ENCODE data around the gene DDT.
"Not testable (repeated sequence)": the region's sequence is repeated elsewhere in the genome, so short reads cannot be mapped to it uniquely, and the experiment has no call there.

DNA sequence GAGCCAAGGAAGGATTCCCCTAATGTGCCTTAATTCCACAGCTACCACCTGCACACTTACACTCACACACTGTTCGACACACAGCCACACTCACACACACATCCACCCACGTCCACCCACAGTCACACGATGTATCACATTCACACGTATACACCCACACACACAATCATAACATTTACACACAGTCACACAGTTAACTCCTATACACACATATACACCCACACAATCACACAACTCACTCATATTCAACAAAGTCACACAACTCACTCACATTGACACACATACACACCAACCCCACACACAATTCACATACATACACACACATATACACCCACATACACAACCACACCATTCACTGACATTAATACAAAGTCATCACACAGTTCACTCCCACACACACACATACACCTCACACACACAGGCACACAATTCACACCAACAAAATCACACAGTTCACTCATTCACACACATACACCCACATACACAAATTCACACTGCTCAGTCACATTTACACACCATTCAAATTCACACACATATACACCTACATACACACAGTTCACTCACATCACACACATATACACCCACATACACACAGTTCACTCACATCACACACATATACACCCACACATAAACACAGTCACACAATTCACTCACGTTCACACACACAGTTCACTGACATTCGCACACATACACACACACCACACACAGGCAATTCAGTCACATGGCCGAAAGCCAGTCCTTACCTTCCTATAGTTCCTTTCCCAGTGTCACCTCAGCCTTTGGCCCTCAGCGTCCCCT, 19.8 kb downstream of the DDT start:
- TF ChIP-seq, protein P1, sequence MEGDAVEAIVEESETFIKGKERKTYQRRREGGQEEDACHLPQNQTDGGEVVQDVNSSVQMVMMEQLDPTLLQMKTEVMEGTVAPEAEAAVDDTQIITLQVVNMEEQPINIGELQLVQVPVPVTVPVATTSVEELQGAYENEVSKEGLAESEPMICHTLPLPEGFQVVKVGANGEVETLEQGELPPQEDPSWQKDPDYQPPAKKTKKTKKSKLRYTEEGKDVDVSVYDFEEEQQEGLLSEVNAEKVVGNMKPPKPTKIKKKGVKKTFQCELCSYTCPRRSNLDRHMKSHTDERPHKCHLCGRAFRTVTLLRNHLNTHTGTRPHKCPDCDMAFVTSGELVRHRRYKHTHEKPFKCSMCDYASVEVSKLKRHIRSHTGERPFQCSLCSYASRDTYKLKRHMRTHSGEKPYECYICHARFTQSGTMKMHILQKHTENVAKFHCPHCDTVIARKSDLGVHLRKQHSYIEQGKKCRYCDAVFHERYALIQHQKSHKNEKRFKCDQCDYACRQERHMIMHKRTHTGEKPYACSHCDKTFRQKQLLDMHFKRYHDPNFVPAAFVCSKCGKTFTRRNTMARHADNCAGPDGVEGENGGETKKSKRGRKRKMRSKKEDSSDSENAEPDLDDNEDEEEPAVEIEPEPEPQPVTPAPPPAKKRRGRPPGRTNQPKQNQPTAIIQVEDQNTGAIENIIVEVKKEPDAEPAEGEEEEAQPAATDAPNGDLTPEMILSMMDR (IDR thresholded peaks at IDR 0.05; ENCODE audit: insufficient read depth, low read length, poor library complexity, severe bottlenecking): not testable (repeated sequence)
- TF ChIP-seq EZH2phosphoT487 (conservative IDR thresholded peaks at IDR 0.05; ENCODE audit: low read length): not testable (repeated sequence)

Data from SU-DHL-6 (cell line).